Body of pancreas (tissue), 4 donors: Measurements from ENCODE around the gene GBGT1.

Experiments used
- CTCF ChIP-seq, 7 experiments: fragments of 450-650 bp in 4 of 7; fragments of 200-600 bp in 3 of 7; sonication (generic) in 3 of 7; IDR thresholded peaks; one replicate each; pipeline ENCODE4 v1.5.1; 2016 to 2019; ENCODE audit warnings: antibody characterized with exemption in 7 of 7
- POLR2A ChIP-seq, 3 donors: fragments of 450-650 bp; IDR thresholded peaks; one replicate each; pipeline ENCODE4 v1.6.1; 2016; ENCODE audit warnings: antibody characterized with exemption in 3 of 3, mild to moderate bottlenecking in 2 of 3

GRCh38 chr9:133137451-133138231 is 26.1 kb downstream of the GBGT1 start:
- TF ChIP-seq CTCF (IDR thresholded peaks at IDR 0.05) = peak in 3 of 7 experiments; percentile 6 to 18 (median 7)
- no peak for TF ChIP-seq POLR2A (IDR thresholded peaks at IDR 0.05)
